OCI-LY7 (cell line): ENCODE results near the gene ITSN1.

ENCODE experiments used
- CTCF ChIP-seq: fragments of 200-600 bp; sonication (generic); conservative IDR thresholded peaks from 2 replicates; pipeline ENCODE4 v1.5.1; 2014; ENCODE audit warnings: mild to moderate bottlenecking, antibody characterized with exemption, low read length, moderate library complexity, mixed read lengths
- EZH2phosphoT487 ChIP-seq: fragments of 200-600 bp; sonication (generic); IDR thresholded peaks from 2 replicates; pipeline ENCODE4 v1.6.1; 2018; ENCODE audit warnings: low read depth, borderline replicate concordance, mild to moderate bottlenecking, mixed run types, antibody characterized with exemption, low read length, moderate library complexity, mixed read lengths

GRCh38 chr21:33686386-33686785, 44.1 kb downstream of the ITSN1 start:
- TF ChIP-seq CTCF (no peak), EZH2phosphoT487 (no peak)
